Subcutaneous adipose tissue (tissue), 4 donors: ENCODE data around the gene QKI. TPM values are rescaled to one million over a fixed set of nuclear protein-coding genes. Genes with fewer than 3 reads are reported as not detected.

ENCODE experiments used
- CTCF ChIP-seq: fragments of 450-650 bp; IDR thresholded peaks from one replicate; pipeline ENCODE4 v1.5.1; 2016; ENCODE audit warnings: low read depth, mild to moderate bottlenecking, control low read depth, antibody characterized with exemption, moderate library complexity
- total RNA-seq, 4 donors: library from RNA; depleted of rRNA; stranded (reverse); fragments of >200 nt; gene quantifications; one replicate each; pipeline ENCODE4 v1.1.0, GENCODE V29; 2016

Gene QKI
- total RNA-seq, 4 donors from 2014 or later: 218 to 368 (median 266) TPM

- no peak for TF ChIP-seq CTCF
Observed at GRCh38 chr6:163577404-163577803, 162.9 kb downstream of the QKI start.

DNA sequence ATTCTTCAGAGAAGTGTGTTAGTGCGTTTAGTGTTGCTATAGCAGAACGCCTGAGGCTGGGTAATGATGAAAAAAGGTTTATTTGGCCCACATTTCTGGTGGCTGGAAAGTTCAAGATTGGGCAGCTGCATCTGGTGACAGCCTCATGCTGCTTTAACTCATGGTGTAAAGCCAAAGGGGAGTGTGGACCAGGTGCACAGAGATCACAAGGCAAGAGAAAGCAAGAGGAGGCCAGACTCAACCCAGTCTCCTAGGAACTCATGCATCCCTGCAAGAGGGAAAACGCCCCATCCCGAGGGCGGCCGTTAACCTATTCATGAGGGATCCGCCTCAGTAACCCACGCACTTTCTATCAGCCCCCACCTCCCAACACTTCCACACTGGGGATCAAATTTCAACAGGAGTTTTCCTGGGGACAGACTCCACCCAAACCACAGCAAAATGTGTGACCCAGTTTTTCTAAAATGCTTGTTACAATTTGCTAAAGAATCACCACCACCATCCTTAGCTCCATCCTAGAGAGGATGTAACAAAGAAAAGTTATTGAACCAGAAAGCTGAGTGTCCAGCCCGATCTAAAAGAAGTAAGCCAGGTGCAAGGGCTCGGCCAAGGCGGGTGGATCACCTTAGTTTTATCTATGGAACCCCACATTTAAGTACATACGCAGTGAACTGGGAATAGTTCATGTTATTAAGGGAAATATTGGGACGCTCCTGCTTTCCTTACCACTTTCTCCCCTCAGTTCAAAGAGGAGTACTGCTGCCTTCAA is 164.8 kb downstream of the QKI start:
- no peak for TF ChIP-seq CTCF

- no peak for TF ChIP-seq CTCF
Observed at GRCh38 chr6:163579880-163580295, 165.4 kb downstream of the QKI start.

GRCh38 chr6:163580311-163581030 is 166.0 kb downstream of the QKI start:
- TF ChIP-seq CTCF: no peak

GRCh38 chr6:163583558-163583957 is 169.0 kb downstream of the QKI start:
- no peak for TF ChIP-seq CTCF

DNA sequence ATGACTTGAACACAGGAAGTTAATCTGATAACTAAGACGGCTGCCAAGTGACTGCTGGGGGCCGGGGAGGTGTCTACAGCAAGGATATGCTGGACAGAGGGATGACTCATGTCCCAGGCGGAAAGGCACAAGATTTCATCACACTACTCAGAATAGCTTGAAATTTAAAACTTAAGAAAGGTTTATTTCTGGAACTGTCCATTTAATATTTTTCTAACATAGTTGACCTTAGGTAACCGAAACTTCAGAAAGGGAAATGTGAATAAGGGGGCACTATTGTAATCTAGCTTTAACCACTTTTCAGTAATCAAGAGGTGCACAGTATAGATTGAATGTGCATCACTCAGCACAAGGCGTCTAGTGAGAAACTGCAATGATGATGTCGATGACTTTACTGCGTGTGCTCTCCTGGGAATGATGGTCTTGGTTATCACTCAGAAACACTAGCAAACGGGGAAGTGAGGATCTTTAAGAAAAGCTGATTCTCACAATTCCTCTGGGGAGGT is 171.5 kb downstream of the QKI start:
- no peak for TF ChIP-seq CTCF

- no peak for TF ChIP-seq CTCF
Observed at GRCh38 chr6:163586888-163587287, 172.4 kb downstream of the QKI start.
